Panc1 (cell line): ENCODE measurements around the gene NAA40. TPM values are rescaled to one million over a fixed set of nuclear protein-coding genes. Genes with fewer than 3 reads are reported as not detected.

Experiments used
- ATAC-seq: fragments of 200-7000 bp; cut with Tn5 transposase; 2 replicates; pipeline ENCODE4 v1.9.1; 2020; ENCODE audit warnings: mild to moderate bottlenecking, moderate library complexity
- BruUV-seq: library from RNA; stranded (reverse); fragments of 400-500 nt; replicated peaks from 2 replicates; lab custom pipeline; 2021; lab: Mats Ljungman, UMichigan
- CTCF ChIA-PET: fragments of 300-600 bp; sonication (Branson Sonifier 250); formaldehyde crosslinking; loops from one replicate; lab custom pipeline; 2022; ENCODE audit warnings: antibody characterized with exemption; lab: Charles Lee
- POLR2A ChIA-PET: fragments of 300-600 bp; sonication (Branson Sonifier 250); formaldehyde crosslinking; loops from one replicate; lab custom pipeline; 2022; ENCODE audit warnings: antibody characterized with exemption; lab: Charles Lee
- DNase-seq: peaks from one replicate; pipeline ENCODE4 v3.0.0-alpha.2; 2010; ENCODE audit warnings: low read depth, low spot score
- H3K27ac ChIP-seq: 2 replicates; pipeline ENCODE4 v1.5.1; 2011; ENCODE audit warnings: mild to moderate bottlenecking, low read length, inconsistent platforms
- H3K27me3 ChIP-seq: fragments of 200-500 bp; sonication (Bioruptor generic); 2 replicates; pipeline ENCODE4 v1.6.0; 2014; ENCODE audit warnings: low read length, inconsistent platforms; ENCODE audit not compliant: control insufficient read depth, insufficient read depth
- H3K36me3 ChIP-seq: fragments of 200-500 bp; sonication (Bioruptor generic); 2 replicates; pipeline ENCODE4 v1.5.1; 2014; ENCODE audit warnings: inconsistent platforms, mild to moderate bottlenecking, low read length, moderate library complexity; ENCODE audit not compliant: control insufficient read depth, insufficient read depth
- H3K4me1 ChIP-seq: 2 replicates; pipeline ENCODE4 v1.5.1; 2011; ENCODE audit warnings: inconsistent platforms, mild to moderate bottlenecking, low read length, moderate library complexity; ENCODE audit not compliant: control insufficient read depth, insufficient read depth
- H3K4me3 ChIP-seq, 2 experiments: 2 replicates each; pipeline ENCODE4 v1.5.1; 2011 to 2012; ENCODE audit warnings: low read depth in 2 of 2, low read length in 2 of 2, mild to moderate bottlenecking in 2 of 2, inconsistent platforms in 1 of 2, moderate library complexity in 1 of 2
- H3K9me3 ChIP-seq: fragments of 200-500 bp; sonication (Bioruptor generic); 2 replicates; pipeline ENCODE4 v1.5.1; 2014; ENCODE audit warnings: low read depth, mild to moderate bottlenecking, inconsistent platforms, low read length, moderate library complexity; ENCODE audit not compliant: control insufficient read depth, insufficient read depth
- CTCF ChIP-seq: fragments of 450-650 bp; IDR thresholded peaks from 2 replicates; pipeline ENCODE4 v1.5.1; 2017; ENCODE audit warnings: mild to moderate bottlenecking
- POLR2AphosphoS5 ChIP-seq: IDR thresholded peaks from 2 replicates; pipeline ENCODE4 v1.6.1; 2012; ENCODE audit warnings: mild to moderate bottlenecking, low read depth, low read length, moderate library complexity
- REST ChIP-seq, 2 experiments: IDR thresholded peaks; 2 replicates each; pipeline ENCODE4 v1.6.1; 2011 to 2012; ENCODE audit warnings: low read depth in 2 of 2, control low read depth in 1 of 2, low read length in 1 of 2, mild to moderate bottlenecking in 1 of 2, moderate library complexity in 1 of 2; ENCODE audit not compliant: insufficient read depth in 1 of 2
- SIN3A ChIP-seq: IDR thresholded peaks from 2 replicates; pipeline ENCODE4 v1.6.1; 2012; ENCODE audit warnings: low read depth, mild to moderate bottlenecking, low read length, moderate library complexity, borderline replicate concordance; ENCODE audit not compliant: insufficient read depth
- TCF7L2 ChIP-seq: IDR thresholded peaks from 2 replicates; pipeline ENCODE4 v1.6.1; 2011; ENCODE audit warnings: mild to moderate bottlenecking, low read depth, low read length, inconsistent platforms
- in situ Hi-C: cut with HindIII; loops from 2 replicates; pipeline ENCODE4 v1.10.0; 2016; ENCODE audit warnings: low sequenced_read_pairs, low pct_unique_long_range_greater_than_20kb
- intact Hi-C: fragments of 100-400 bp; cut with micrococcal nuclease; formaldehyde crosslinking; loops from one replicate; pipeline ENCODE4 v1.10.0; 2022; ENCODE audit not compliant: unreplicated experiment
- total RNA-seq: library from RNA; stranded (reverse); gene quantifications from one replicate; pipeline ENCODE4 v1.2.1, GENCODE V29; 2021; ENCODE audit not compliant: unreplicated experiment

The NAA40 gene
- total RNA-seq, 1 experiment from 2014 or later, result 43.2 TPM

GRCh38 chr11:63903884-63904283, 34.9 kb upstream of the NAA40 start:
- CTCF ChIA-PET, result no interaction called here
- TF ChIP-seq REST (IDR thresholded peaks at IDR 0.05; ENCODE audit: insufficient read depth in 1 of 2, low read depth in 2 of 2, low read length in 1 of 2) (no peak), POLR2AphosphoS5 (no peak)
- no peaks in the 10 kb centered on the region for H3K27me3 ChIP-seq
- POLR2A ChIA-PET, result interaction anchor here (0.5 kb wide), 1 partner anchor 52 kb away, joined by 7 read pairs; no protein-coding TSS in a partner anchor
- no peaks in the 10 kb centered on the region for H3K9me3 ChIP-seq
- in situ Hi-C loops, result no loop called here
- peaks cover 17% of the 10 kb centered on the region for H3K36me3 ChIP-seq
- no TSS peak for BruUV-seq
- no peak for ATAC-seq
- no peaks in the 10 kb centered on the region for H3K4me1 ChIP-seq
- intact Hi-C loops, result no loop called here
- no peak overlapping the region for H3K27ac ChIP-seq
- DNase-seq, result no peak
- H3K4me3 ChIP-seq, result no peak overlapping the region

- Histone ChIP-seq H3K9me3 (no peaks in the 10 kb centered on the region), H3K27me3 (no peaks in the 10 kb centered on the region), H3K4me1 (peaks cover 4% of the 10 kb centered on the region), H3K27ac (no peak overlapping the region), H3K4me3 (no peak overlapping the region), H3K36me3 (peaks cover 12% of the 10 kb centered on the region)
- no TSS peak for BruUV-seq
- ChIA-PET POLR2A (no interaction called here), CTCF (no interaction called here)
- intact Hi-C loops (no loop called here), in situ Hi-C loops (no loop called here)
- ATAC-seq, result no peak
- no peak for DNase-seq
- no peak for TF ChIP-seq CTCF
- TF ChIP-seq POLR2AphosphoS5, result no peak
- no peak for TF ChIP-seq REST (IDR thresholded peaks at IDR 0.05; ENCODE audit: insufficient read depth in 1 of 2, low read depth in 2 of 2, low read length in 1 of 2)
- TF ChIP-seq TCF7L2, result no peak
- TF ChIP-seq SIN3A, result no peak
These were observed 34.1 kb upstream of the NAA40 start for GRCh38 chr11:63904743-63905142.
